Pancreas (tissue), 10 donors: ENCODE data around the gene CMIP. TPM values are rescaled to one million over a fixed set of nuclear protein-coding genes. Genes with fewer than 3 reads are reported as not detected.
A peak's percentile ranks its signal among the peaks of the same experiment; 100 is the strongest.

ENCODE experiments used
- ATAC-seq, 4 donors: fragments of 200-7000 bp; cut with Tn5 transposase; one replicate each; pipeline versions ENCODE4 v1.8.0 to v1.9.1; 2020; ENCODE audit warnings: mild to moderate bottlenecking in 4 of 4, moderate library complexity in 4 of 4
- DNase-seq, 6 donors: peaks; one replicate each; pipeline ENCODE4 v3.0.0-alpha.2; 2020
- FAIRE-seq: peaks from 2 replicates; lab custom pipeline; 2012; peaks lifted over from hg19 to GRCh38; lab: Jason Lieb, UNC
- H3K27ac ChIP-seq, 4 donors: fragments of 200-600 bp; sonication (generic); 1 replicate in 3 of 4; 2 replicates in 1 of 4; pipeline versions ENCODE4 v1.5.0 to v1.8.0; 2020
- H3K27me3 ChIP-seq, 4 donors: fragments of 200-600 bp; one replicate each; pipeline ENCODE4 v1.8.0; 2021
- H3K36me3 ChIP-seq, 3 donors: fragments of 200-600 bp; sonication (generic) in 1 of 3; one replicate each; pipeline versions ENCODE4 v1.5.0 to v1.8.0; 2020 to 2021
- H3K4me1 ChIP-seq, 3 donors: fragments of 200-600 bp; one replicate each; pipeline ENCODE4 v1.8.0; 2021
- H3K4me3 ChIP-seq, 4 donors: fragments of 200-600 bp; sonication (generic) in 2 of 4; one replicate each; pipeline versions ENCODE4 v1.5.0 to v1.8.0; 2020 to 2021
- H3K9me3 ChIP-seq, 4 donors: fragments of 200-600 bp; one replicate each; pipeline ENCODE4 v1.8.0; 2021
- WGBS, 2 donors: extraction: QIAGEN DNeasy Blood & Tissue Kit; methylation state at CpG; one replicate each; pipeline ENCODE4 v1.1.7; 2013; 5-methylcytosine and 5-hydroxymethylcytosine counted together
- intact Hi-C, 3 donors: fragments of 100-400 bp; cut with DNase I; formaldehyde crosslinking; loops; one replicate each; pipeline versions ENCODE4 v1.11.1 to v1.14.2; 2022
- polyA plus RNA-seq, 2 donors: library from polyadenylated mRNA; stranded (reverse); fragments of 200-250 nt; gene quantifications; one replicate each; pipeline ENCODE4 v1.2.3, GENCODE V29; 2013
- total RNA-seq, 6 donors: library from RNA; stranded (reverse); fragmentation: NEBNext Ultra II Directional in 4 of 6; extraction: Animal tissue kit (Norgen Biotek cat#: 25700) in 4 of 6; gene quantifications; one replicate each; pipeline versions ENCODE4 v1.2.1 to v1.2.4, GENCODE V29; 2021 to 2023
- TF ChIP-seq, protein P1 (sequence below), 4 donors: fragments of 200-600 bp; sonication (generic) in 3 of 4; IDR thresholded peaks; one replicate each; pipeline versions ENCODE4 v1.5.0 to v1.8.0; 2021; ENCODE audit warnings: antibody characterized with exemption in 4 of 4
- donor health status: healthy with polysubstance abuse.
- donor health status: DM: no; HTN: no; CAD: no; lungs with moderate emphysema.
- donor health status: DM: no; HTN: no; CAD: no.
- donor health status: control.
- donor health status: control.
- donor health status: Bipolar disorder and iron deficiency.
- donor health status: DM: yes; HTN: yes; CAD: no.
- donor health status: DM: no; HTN: no; CAD: no.
- donor health status: DM: no; HTN: no; CAD: no.
- donor health status: DM: yes; HTN: yes; CAD: no.

Gene CMIP
- total and polyA plus RNA-seq, 8 donors = 9.7 to 37.0 (median 21.5) TPM

DNA sequence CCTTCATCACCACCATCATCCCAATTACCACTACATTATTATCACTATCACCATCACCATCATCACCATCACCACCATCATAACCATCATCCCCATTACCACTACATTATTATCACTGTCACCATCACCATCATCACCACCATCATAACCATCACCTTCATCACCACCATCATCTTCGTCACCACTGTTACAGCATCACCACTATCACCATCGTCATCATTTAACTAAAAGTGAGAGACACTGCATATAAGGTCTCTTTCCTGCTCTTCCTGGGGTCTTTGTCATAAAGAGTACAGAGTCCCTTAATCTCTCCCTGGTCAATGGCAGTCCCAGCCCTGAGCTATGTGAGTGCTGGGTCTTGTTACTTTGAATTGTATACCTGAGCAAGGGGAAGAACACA is 133.5 kb downstream of the CMIP start:
- intact Hi-C loops = no loop called here
- TF ChIP-seq, protein P1, sequence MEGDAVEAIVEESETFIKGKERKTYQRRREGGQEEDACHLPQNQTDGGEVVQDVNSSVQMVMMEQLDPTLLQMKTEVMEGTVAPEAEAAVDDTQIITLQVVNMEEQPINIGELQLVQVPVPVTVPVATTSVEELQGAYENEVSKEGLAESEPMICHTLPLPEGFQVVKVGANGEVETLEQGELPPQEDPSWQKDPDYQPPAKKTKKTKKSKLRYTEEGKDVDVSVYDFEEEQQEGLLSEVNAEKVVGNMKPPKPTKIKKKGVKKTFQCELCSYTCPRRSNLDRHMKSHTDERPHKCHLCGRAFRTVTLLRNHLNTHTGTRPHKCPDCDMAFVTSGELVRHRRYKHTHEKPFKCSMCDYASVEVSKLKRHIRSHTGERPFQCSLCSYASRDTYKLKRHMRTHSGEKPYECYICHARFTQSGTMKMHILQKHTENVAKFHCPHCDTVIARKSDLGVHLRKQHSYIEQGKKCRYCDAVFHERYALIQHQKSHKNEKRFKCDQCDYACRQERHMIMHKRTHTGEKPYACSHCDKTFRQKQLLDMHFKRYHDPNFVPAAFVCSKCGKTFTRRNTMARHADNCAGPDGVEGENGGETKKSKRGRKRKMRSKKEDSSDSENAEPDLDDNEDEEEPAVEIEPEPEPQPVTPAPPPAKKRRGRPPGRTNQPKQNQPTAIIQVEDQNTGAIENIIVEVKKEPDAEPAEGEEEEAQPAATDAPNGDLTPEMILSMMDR (IDR thresholded peaks at IDR 0.05) = no peak
- Histone ChIP-seq H3K4me1 (peaks cover 0 to 7% (median 5%) of the 10 kb centered on the region in 3 donors), H3K36me3 (no peaks in the 10 kb centered on the region), H3K4me3 (no peak overlapping the region), H3K27ac (no peak overlapping the region), H3K9me3 (no peaks in the 10 kb centered on the region), H3K27me3 (no peaks in the 10 kb centered on the region)
- DNase-seq = no peak
- no peak for FAIRE-seq
- 95 to 99% methylated on average over 2 of the region's 2 CpGs for WGBS, 2 donors
- no peak for ATAC-seq

DNA sequence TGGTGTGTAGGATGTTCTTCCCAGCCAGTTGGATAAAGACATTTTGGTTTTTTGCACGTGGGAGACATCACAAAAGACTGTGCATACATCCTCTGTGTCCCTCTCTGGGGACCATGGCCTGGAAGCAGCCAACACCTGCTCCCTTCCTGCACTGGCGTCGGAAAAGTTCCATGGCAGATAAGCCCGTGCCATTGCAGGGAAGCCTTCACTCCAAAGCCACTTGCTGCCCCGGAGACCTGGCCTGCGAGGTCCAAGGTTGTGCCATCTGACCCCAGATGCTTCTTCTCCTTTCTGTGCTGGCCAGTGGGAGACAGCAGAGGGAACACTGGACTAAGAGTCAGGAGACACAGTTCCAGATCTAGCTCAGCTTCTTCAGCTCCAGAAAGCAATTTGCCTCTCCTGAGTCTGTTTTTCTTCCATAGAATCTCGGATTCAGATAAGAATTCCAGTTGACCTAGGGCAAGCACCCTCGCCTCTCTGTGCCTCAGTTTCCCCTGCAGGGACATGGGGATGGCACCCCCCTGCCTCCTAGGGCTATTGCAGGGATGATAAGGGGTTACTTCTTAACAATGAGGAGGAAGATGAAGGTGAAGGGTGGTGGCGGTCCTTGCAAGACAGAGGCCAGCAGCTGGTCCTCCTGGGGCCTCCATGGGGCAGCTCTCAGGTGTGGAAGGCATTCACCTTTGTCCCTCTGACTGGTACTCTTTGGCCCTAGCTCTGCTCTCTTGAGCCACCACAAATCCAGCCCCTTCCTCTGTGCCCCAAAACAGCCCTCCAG is 134.2 kb downstream of the CMIP start:
- Histone ChIP-seq H3K9me3 (no peaks in the 10 kb centered on the region), H3K4me3 (no peak overlapping the region), H3K36me3 (no peaks in the 10 kb centered on the region), H3K4me1 (peaks cover 0 to 13% (median 9%) of the 10 kb centered on the region in 3 donors), H3K27ac (no peak overlapping the region), H3K27me3 (no peaks in the 10 kb centered on the region)
- TF ChIP-seq, protein P1 (IDR thresholded peaks at IDR 0.05) = no peak
- ATAC-seq = no peak
- 53 to 64% methylated on average over 9 of the region's 9 CpGs for WGBS, 2 donors
- no peak for FAIRE-seq
- intact Hi-C loops = no loop called here
- DNase-seq = no peak

DNA sequence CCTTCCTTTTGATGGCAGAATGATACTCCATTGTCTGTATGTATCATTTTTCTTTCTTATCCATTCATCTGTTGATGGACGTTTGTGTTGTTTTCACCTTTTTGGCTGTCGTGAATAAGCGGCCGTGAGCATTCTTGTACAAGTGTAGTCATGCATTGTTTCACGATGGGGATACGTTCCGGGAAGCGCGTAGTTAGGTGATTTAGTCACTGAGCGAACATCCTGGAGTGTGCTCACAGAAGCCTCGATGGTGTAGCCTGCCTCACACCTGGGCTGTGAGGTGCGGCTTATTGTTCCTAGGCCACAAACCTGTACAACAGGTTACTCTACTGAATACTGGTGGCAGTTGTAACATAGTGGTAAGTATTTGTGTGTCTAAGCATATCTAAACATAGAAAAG is 136.5 kb downstream of the CMIP start:
- Histone ChIP-seq H3K4me3 (no peak overlapping the region), H3K36me3 (no peaks in the 10 kb centered on the region), H3K9me3 (no peaks in the 10 kb centered on the region), H3K27ac (no peak overlapping the region), H3K4me1 (peaks cover 0 to 13% (median 9%) of the 10 kb centered on the region in 3 donors), H3K27me3 (no peaks in the 10 kb centered on the region)
- WGBS, 2 donors = 84% methylated on average over 12 of the region's 12 CpGs
- DNase-seq (no peak), FAIRE-seq (no peak), ATAC-seq (peak in 2 of 4 donors; percentile 36 to 58)
- intact Hi-C loops = no loop called here
- TF ChIP-seq, protein P1 (IDR thresholded peaks at IDR 0.05) = no peak

DNA sequence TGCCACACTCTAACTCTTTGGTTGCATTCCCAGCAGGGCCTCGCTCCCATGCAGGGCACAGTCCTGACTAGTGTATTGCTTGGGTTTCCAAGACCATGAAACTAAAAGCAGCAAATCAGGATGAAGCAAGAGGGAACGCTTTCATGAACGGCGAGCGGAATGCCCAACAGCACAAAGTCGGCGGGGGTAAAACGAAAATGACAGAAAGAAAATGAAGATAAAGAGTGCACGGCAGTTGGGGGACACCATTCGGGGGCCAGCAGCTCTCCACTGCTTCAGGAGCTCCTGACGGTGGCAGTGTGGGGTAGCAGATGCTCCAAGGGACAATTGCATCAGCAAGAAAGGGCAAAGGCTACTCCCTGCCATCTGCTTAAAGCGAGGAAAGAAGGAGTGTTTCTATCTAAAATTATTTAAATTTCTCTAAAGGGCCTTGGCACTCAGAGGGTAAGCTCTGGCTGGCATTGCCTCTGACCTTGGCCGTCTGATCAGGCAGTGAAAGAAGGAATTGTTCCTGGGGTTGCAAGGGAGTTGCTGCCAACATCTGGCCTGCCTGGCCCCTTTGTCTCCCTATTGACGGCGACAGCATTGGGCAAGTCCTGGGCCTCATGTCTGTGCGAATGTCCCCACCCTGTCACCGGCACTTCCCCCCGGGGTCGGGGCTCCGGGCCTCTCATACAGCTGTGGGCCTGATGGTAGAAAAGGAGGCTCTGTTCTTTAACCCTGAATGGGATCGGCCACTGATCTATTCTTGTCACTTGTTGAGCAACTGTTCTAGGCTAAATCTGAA is 138.2 kb downstream of the CMIP start:
- H3K4me1 ChIP-seq = peaks cover 0 to 13% (median 9%) of the 10 kb centered on the region in 3 donors
- no peak for FAIRE-seq
- no peaks in the 10 kb centered on the region for H3K36me3 ChIP-seq
- peak; percentile 53 to 80 (median 68) for ATAC-seq
- DNase-seq = peak in 3 of 6 donors; percentile 26 to 46 (median 42)
- no peaks in the 10 kb centered on the region for H3K9me3 ChIP-seq
- intact Hi-C loops = no loop called here
- WGBS, 2 donors = 41 to 42% methylated on average over 21 of the region's 21 CpGs
- TF ChIP-seq, protein P1 (IDR thresholded peaks at IDR 0.05) = no peak
- peak overlapping the region in 3 of 4 donors; percentile 43 to 63 (median 46) for H3K27ac ChIP-seq
- no peaks in the 10 kb centered on the region for H3K27me3 ChIP-seq
- H3K4me3 ChIP-seq = no peak overlapping the region
